Smooth muscle cell of trachea (primary cell): ENCODE results near the gene CTNNA2. TPM values are rescaled to one million over a fixed set of nuclear protein-coding genes. Genes with fewer than 3 reads are reported as not detected.

Source experiments
- total RNA-seq: library from RNA; depleted of rRNA; stranded (reverse); fragments of >200 nt; gene quantifications from 2 replicates; pipeline ENCODE4 v1.2.1, GENCODE V29; 2014

CTNNA2 gene
- under 0.01 TPM in 1 of 2 replicates, not detected in the other for total RNA-seq

DNA sequence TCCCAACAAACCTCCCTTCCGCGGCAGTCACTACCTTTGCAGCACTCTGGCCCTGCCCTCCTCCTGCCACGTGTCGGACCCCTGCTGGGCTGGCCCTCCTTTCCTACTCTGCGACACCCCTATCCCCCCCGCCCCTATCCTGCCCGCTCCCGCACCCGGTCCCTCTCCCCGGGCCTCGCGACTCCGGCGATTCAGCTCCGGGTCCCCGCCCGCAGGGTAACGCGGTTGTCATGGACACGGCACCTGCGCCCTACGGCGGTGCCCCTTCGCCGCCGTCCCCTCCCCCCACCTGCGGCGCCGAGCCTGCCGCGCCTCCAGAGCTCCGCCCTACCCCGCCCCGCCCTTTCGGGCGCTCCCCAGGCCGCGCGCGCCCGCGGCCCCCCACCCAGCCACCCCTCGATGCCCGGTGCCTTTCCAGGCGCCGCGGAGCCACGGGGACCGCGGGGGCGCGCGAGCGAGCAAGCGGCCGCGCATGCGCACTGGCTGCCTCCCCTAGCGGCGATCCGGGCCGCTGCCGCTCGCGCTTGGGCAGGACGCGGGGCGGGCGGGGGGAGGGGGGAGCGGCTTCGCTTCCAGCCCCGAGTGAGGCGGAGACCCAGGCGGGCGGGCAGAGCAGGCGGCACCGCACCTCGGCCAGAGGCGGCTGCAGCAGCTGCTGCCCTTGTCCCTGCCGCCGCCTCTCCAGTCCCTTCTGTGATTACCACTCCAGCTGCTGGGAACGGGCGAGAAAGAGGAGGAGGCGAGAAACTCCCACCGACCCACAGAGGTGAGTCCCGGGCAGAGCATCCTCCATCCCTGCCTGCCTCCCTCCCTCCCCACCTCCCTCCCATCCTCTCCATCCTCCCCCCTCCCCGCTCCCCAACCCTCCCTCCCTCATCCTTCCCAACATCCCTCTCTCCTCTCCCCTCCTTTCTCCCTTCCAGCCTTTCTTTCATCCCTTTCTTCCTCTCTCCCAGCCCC, at the start of gene CTNNA2:
Gene CTNNA2 (plus strand): TSS at position 610 of the 960 bp plus-strand sequence.

DNA sequence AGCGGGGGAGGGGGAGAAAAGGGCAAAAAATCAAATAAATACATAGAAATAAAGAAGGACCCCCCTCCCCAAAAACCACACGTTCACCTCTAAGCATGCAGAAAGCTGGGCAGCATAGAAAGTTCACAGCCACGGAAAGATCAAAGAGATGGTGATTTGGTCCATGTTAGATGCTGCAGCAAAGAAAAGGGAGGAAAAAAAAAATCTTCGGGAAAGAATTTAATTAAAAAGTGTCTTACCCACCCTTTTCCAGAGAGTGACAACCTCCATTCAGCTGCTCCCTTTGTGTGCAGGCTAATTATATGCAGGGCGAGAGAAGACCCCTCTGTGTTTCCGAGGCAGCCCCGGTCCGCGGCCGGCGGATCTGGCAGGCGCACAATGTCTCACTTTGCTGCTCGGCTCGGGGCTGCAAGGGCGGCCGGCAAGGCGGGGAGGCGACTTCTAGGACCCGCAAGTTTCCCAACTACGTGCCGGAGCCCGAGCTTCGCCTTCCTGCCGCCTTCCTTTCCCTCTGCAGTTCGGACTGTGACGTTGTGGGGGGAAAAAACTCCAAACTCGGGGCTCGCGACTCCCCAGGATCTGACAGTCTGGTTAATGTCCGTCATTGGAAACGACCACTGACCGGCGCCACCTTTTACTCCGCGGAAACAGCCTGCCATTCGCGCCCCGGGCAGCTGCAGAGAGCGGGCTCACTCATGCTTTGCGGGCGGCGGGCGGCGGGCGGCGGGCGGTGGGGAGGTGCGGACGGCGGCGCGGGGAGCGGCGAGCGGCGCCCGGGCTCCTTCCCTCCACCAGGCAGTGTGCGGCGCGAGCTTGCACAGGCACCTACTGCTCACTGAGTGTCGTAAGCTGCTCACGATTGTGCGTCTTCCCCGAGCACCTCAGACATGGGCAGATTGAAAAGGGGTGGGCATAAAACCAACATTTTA, 791.3 kb downstream of the CTNNA2 start, which contains the start of gene LRRTM1:
Gene LRRTM1 (minus strand): TSS at position 844 of the 929 bp plus-strand sequence. CDS start 933 bp downstream, outside the sequence.

